Measurements from ENCODE around the gene PTPRM.

The PTPRM gene

GRCh38 chr18:8229040-8229439 is 661.9 kb downstream of the PTPRM start:
- TF ChIP-seq CTCF (conservative IDR thresholded peaks at IDR 0.05; ENCODE audit: low read depth, low read length), result no peak
- DNase-seq (ENCODE audit: low read depth), result no peak
- H3K4me3 ChIP-seq (ENCODE audit: low read length), result no peak overlapping the region

GRCh38 chr18:8229787-8230186 is 662.7 kb downstream of the PTPRM start:
- DNase-seq (ENCODE audit: low read depth), result no peak
- H3K4me3 ChIP-seq (ENCODE audit: low read length), result no peak overlapping the region
- TF ChIP-seq CTCF (conservative IDR thresholded peaks at IDR 0.05; ENCODE audit: low read depth, low read length), result no peak

GRCh38 chr18:8231316-8231715 is 664.2 kb downstream of the PTPRM start:
- no peak for TF ChIP-seq CTCF (conservative IDR thresholded peaks at IDR 0.05; ENCODE audit: low read depth, low read length)
- DNase-seq (ENCODE audit: low read depth), result no peak
- no peak overlapping the region for H3K4me3 ChIP-seq (ENCODE audit: low read length)

- DNase-seq (ENCODE audit: low read depth), result no peak
- H3K4me3 ChIP-seq (ENCODE audit: low read length), result no peak overlapping the region
- TF ChIP-seq CTCF (conservative IDR thresholded peaks at IDR 0.05; ENCODE audit: low read depth, low read length), result no peak
Measured at GRCh38 chr18:8232791-8233190, 665.7 kb downstream of the PTPRM start.

GRCh38 chr18:8235894-8236293 is 668.8 kb downstream of the PTPRM start:
- DNase-seq (ENCODE audit: low read depth), result no peak
- H3K4me3 ChIP-seq (ENCODE audit: low read length), result no peak overlapping the region
- no peak for TF ChIP-seq CTCF (conservative IDR thresholded peaks at IDR 0.05; ENCODE audit: low read depth, low read length)

- no peak for TF ChIP-seq CTCF (conservative IDR thresholded peaks at IDR 0.05; ENCODE audit: low read depth, low read length)
- no peak for DNase-seq (ENCODE audit: low read depth)
- no peak overlapping the region for H3K4me3 ChIP-seq (ENCODE audit: low read length)
Measured at GRCh38 chr18:8238507-8238906, 671.4 kb downstream of the PTPRM start.

- no peak overlapping the region for H3K4me3 ChIP-seq (ENCODE audit: low read length)
- DNase-seq (ENCODE audit: low read depth), result peak; percentile 18
- no peak for TF ChIP-seq CTCF (conservative IDR thresholded peaks at IDR 0.05; ENCODE audit: low read depth, low read length)
Measured at GRCh38 chr18:8241731-8242130, 674.6 kb downstream of the PTPRM start.
